ENCODE results near the gene HIVEP3.
A peak's percentile ranks its signal among the peaks of the same experiment; 100 is the strongest.

Gene HIVEP3

GRCh38 chr1:41574842-41575241 lies 343.9 kb downstream of the HIVEP3 start:
- Histone ChIP-seq H3K4me2 (ENCODE audit: low read length) (no peak overlapping the region), H3K27me3 (ENCODE audit: control insufficient read depth, insufficient read depth, low read length) (no peaks in the 10 kb centered on the region), H3K4me3 (ENCODE audit: low read depth, low read length) (no peak overlapping the region), H3K9me3 (ENCODE audit: control insufficient read depth, low read length) (no peaks in the 10 kb centered on the region), H3K4me1 (no peaks in the 10 kb centered on the region), H3K9ac (no peak overlapping the region), H3K27ac (no peak overlapping the region), H3K36me3 (ENCODE audit: control insufficient read depth, insufficient read depth, low read length) (no peaks in the 10 kb centered on the region), H2AFZ (no peak overlapping the region), H3K79me2 (no peaks in the 10 kb centered on the region)
- no peak for TF ChIP-seq CTCF (IDR thresholded peaks at IDR 0.05)

GRCh38 chr1:41573785-41574713 lies 344.7 kb downstream of the HIVEP3 start:
- Histone ChIP-seq H3K9me3 (ENCODE audit: control insufficient read depth, low read length) (no peaks in the 10 kb centered on the region), H3K27me3 (ENCODE audit: control insufficient read depth, insufficient read depth, low read length) (no peaks in the 10 kb centered on the region), H3K9ac (no peak overlapping the region), H3K4me1 (no peaks in the 10 kb centered on the region), H2AFZ (no peak overlapping the region), H3K36me3 (ENCODE audit: control insufficient read depth, insufficient read depth, low read length) (no peaks in the 10 kb centered on the region), H3K27ac (no peak overlapping the region), H3K4me3 (ENCODE audit: low read depth, low read length) (no peak overlapping the region), H3K79me2 (no peaks in the 10 kb centered on the region), H3K4me2 (ENCODE audit: low read length) (no peak overlapping the region)
- peak; percentile 67 for TF ChIP-seq CTCF (IDR thresholded peaks at IDR 0.05)

- no peak overlapping the region for H3K27ac ChIP-seq
- no peaks in the 10 kb centered on the region for H3K36me3 ChIP-seq (ENCODE audit: control insufficient read depth, insufficient read depth, low read length)
- H3K9ac ChIP-seq, result no peak overlapping the region
- H3K27me3 ChIP-seq (ENCODE audit: control insufficient read depth, insufficient read depth, low read length), result no peaks in the 10 kb centered on the region
- no peaks in the 10 kb centered on the region for H3K79me2 ChIP-seq
- H3K9me3 ChIP-seq (ENCODE audit: control insufficient read depth, low read length), result no peaks in the 10 kb centered on the region
- no peaks in the 10 kb centered on the region for H3K4me1 ChIP-seq
- no peak overlapping the region for H3K4me3 ChIP-seq (ENCODE audit: low read depth, low read length)
- no peak overlapping the region for H2AFZ ChIP-seq
- H3K4me2 ChIP-seq (ENCODE audit: low read length), result no peak overlapping the region
- TF ChIP-seq CTCF (IDR thresholded peaks at IDR 0.05), result no peak
Observed at GRCh38 chr1:41573194-41573593, 345.5 kb downstream of the HIVEP3 start.

GRCh38 chr1:41572224-41572623 lies 346.5 kb downstream of the HIVEP3 start:
- Histone ChIP-seq H3K9ac (no peak overlapping the region), H3K79me2 (no peaks in the 10 kb centered on the region), H3K27me3 (ENCODE audit: control insufficient read depth, insufficient read depth, low read length) (no peaks in the 10 kb centered on the region), H2AFZ (no peak overlapping the region), H3K4me2 (ENCODE audit: low read length) (no peak overlapping the region), H3K27ac (no peak overlapping the region), H3K4me1 (no peaks in the 10 kb centered on the region), H3K9me3 (ENCODE audit: control insufficient read depth, low read length) (no peaks in the 10 kb centered on the region), H3K4me3 (ENCODE audit: low read depth, low read length) (no peak overlapping the region), H3K36me3 (ENCODE audit: control insufficient read depth, insufficient read depth, low read length) (no peaks in the 10 kb centered on the region)
- TF ChIP-seq CTCF (IDR thresholded peaks at IDR 0.05), result no peak

GRCh38 chr1:41571041-41571440 lies 347.7 kb downstream of the HIVEP3 start:
- Histone ChIP-seq H2AFZ (no peak overlapping the region), H3K36me3 (ENCODE audit: control insufficient read depth, insufficient read depth, low read length) (no peaks in the 10 kb centered on the region), H3K4me2 (ENCODE audit: low read length) (no peak overlapping the region), H3K27me3 (ENCODE audit: control insufficient read depth, insufficient read depth, low read length) (no peaks in the 10 kb centered on the region), H3K79me2 (no peaks in the 10 kb centered on the region), H3K9ac (no peak overlapping the region), H3K9me3 (ENCODE audit: control insufficient read depth, low read length) (no peaks in the 10 kb centered on the region), H3K27ac (no peak overlapping the region), H3K4me3 (ENCODE audit: low read depth, low read length) (no peak overlapping the region), H3K4me1 (no peaks in the 10 kb centered on the region)
- TF ChIP-seq CTCF (IDR thresholded peaks at IDR 0.05), result no peak

Data from parathyroid adenoma (tissue), 2 donors.